Lower lobe of right lung (tissue), 2 donors: ENCODE data around the gene PSMG2. TPM values are rescaled to one million over a fixed set of nuclear protein-coding genes. Genes with fewer than 3 reads are reported as not detected.

ENCODE experiments used
- ATAC-seq, 2 donors: fragments of 200-7000 bp; cut with Tn5 transposase; one replicate each; pipeline ENCODE4 v1.9.1; 2020 to 2022; ENCODE audit warnings: mild to moderate bottlenecking in 2 of 2, moderate library complexity in 2 of 2
- DNase-seq: peaks from one replicate; pipeline ENCODE4 v3.0.0-alpha.2; 2020
- H3K27ac ChIP-seq: fragments of 200-600 bp; one replicate; pipeline ENCODE4 v1.8.0; 2022
- H3K27me3 ChIP-seq: fragments of 200-600 bp; one replicate; pipeline ENCODE4 v1.8.0; 2022; ENCODE audit warnings: low read depth
- H3K36me3 ChIP-seq: fragments of 200-600 bp; one replicate; pipeline ENCODE4 v1.8.0; 2022; ENCODE audit warnings: mild to moderate bottlenecking
- H3K4me1 ChIP-seq: fragments of 200-600 bp; one replicate; pipeline ENCODE4 v1.8.0; 2022
- H3K4me3 ChIP-seq: fragments of 200-600 bp; one replicate; pipeline ENCODE4 v1.8.0; 2022; ENCODE audit warnings: mild to moderate bottlenecking
- H3K9me3 ChIP-seq: fragments of 200-600 bp; one replicate; pipeline ENCODE4 v1.8.0; 2022
- intact Hi-C: fragments of 100-400 bp; cut with DNase I; formaldehyde crosslinking; loops from one replicate; pipeline ENCODE4 v1.11.0; 2022
- total RNA-seq: library from RNA; stranded (reverse); fragmentation: NEBNext Ultra II Directional; extraction: Animal tissue kit (Norgen Biotek cat#: 25700); gene quantifications from one replicate; pipeline ENCODE4 v1.2.1, GENCODE V29; 2021
- TF ChIP-seq, protein P1 (sequence below): fragments of 200-600 bp; IDR thresholded peaks from one replicate; pipeline ENCODE4 v1.8.0; 2022; ENCODE audit warnings: antibody characterized with exemption, mild to moderate bottlenecking
- donor health status: DM: no; HTN: yes; CAD: no; lungs with severe emphysema.

The PSMG2 gene
- total RNA-seq, 1 donor from 2014 or later, result 75.0 TPM

DNA sequence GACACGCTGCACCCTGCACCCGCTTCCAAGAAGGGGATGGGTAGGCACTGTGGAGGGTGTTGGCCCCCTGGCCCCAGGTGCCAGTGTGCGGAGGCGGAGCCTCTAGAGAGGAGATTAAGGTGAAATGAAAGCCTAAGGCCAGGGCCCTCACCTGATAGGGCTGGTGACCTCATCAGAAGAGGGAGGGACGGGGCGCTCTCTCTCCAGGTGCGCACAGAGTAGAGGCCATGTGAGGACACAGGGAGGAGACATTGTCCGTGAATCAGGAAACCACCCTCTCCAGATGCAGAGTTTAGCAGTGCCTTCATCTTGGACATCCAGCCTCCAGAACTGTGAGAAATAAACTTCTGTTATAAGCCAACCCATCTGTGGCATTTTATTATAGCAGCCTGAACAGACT is 62.3 kb downstream of the PSMG2 start:
- Histone ChIP-seq H3K36me3 (no peaks in the 10 kb centered on the region), H3K4me1 (no peaks in the 10 kb centered on the region), H3K27me3 (no peaks in the 10 kb centered on the region), H3K9me3 (no peaks in the 10 kb centered on the region), H3K27ac (no peak overlapping the region), H3K4me3 (no peak overlapping the region)
- ATAC-seq, result peak; percentile 46 to 49
- intact Hi-C loops, result no loop called here
- no peak for DNase-seq
- TF ChIP-seq, protein P1, sequence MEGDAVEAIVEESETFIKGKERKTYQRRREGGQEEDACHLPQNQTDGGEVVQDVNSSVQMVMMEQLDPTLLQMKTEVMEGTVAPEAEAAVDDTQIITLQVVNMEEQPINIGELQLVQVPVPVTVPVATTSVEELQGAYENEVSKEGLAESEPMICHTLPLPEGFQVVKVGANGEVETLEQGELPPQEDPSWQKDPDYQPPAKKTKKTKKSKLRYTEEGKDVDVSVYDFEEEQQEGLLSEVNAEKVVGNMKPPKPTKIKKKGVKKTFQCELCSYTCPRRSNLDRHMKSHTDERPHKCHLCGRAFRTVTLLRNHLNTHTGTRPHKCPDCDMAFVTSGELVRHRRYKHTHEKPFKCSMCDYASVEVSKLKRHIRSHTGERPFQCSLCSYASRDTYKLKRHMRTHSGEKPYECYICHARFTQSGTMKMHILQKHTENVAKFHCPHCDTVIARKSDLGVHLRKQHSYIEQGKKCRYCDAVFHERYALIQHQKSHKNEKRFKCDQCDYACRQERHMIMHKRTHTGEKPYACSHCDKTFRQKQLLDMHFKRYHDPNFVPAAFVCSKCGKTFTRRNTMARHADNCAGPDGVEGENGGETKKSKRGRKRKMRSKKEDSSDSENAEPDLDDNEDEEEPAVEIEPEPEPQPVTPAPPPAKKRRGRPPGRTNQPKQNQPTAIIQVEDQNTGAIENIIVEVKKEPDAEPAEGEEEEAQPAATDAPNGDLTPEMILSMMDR, result no peak

DNA sequence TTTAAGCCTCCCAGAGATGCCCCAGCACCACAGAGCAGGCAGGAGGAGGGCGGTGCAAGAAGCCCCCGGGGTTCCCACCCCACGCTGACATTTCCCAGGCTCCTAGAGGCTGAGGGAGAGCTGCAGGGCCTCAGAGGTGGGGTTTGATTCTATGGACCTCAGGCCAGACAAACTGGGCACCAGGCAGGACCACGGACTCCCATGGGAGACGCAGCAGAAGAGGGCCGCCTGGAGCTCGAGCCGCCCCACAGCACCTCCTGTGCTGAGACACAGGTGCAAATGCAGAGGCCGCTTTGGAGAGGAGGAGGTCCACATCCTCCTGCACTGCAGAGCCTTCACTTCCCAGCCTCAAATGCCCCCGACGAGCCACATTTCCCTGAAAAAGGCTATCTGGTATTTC is 62.7 kb downstream of the PSMG2 start:
- Histone ChIP-seq H3K9me3 (no peaks in the 10 kb centered on the region), H3K4me1 (no peaks in the 10 kb centered on the region), H3K4me3 (no peak overlapping the region), H3K27me3 (no peaks in the 10 kb centered on the region), H3K27ac (no peak overlapping the region), H3K36me3 (no peaks in the 10 kb centered on the region)
- no peak for DNase-seq
- TF ChIP-seq, protein P1, result no peak
- peak; percentile 9 to 12 for ATAC-seq
- intact Hi-C loops, result no loop called here

GRCh38 chr18:12766986-12767433 is 64.2 kb downstream of the PSMG2 start:
- Histone ChIP-seq H3K4me3 (no peak overlapping the region), H3K4me1 (no peaks in the 10 kb centered on the region), H3K27ac (no peak overlapping the region), H3K36me3 (no peaks in the 10 kb centered on the region), H3K27me3 (no peaks in the 10 kb centered on the region), H3K9me3 (no peaks in the 10 kb centered on the region)
- intact Hi-C loops, result no loop called here
- DNase-seq (no peak), ATAC-seq (no peak)
- TF ChIP-seq, protein P1, result no peak

GRCh38 chr18:12767580-12768155 is 64.8 kb downstream of the PSMG2 start:
- no peaks in the 10 kb centered on the region for H3K9me3 ChIP-seq
- no peak for ATAC-seq
- no peak overlapping the region for H3K27ac ChIP-seq
- no peaks in the 10 kb centered on the region for H3K27me3 ChIP-seq
- no peak overlapping the region for H3K4me3 ChIP-seq
- no peaks in the 10 kb centered on the region for H3K4me1 ChIP-seq
- H3K36me3 ChIP-seq, result no peaks in the 10 kb centered on the region
- TF ChIP-seq, protein P1, result no peak
- DNase-seq, result no peak
- intact Hi-C loops, result no loop called here

DNA sequence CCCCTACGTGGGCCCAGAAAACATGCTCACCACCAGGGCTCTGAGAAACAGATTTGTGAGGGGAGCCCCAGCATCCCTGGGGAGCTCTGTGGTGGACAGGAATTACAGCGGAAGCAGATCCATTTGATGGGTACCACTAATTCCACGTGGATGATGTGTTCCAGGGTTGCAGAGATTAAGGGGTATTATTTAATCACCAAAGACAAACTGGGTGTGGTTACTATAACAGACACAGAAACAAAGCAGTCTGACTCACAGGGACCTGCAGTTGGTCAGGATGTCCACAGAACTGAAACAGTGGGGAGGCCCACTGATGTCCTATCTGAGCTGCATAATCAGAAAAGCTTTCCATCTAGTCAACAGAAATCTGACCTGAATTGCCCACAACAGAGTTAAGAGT is 65.8 kb downstream of the PSMG2 start:
- intact Hi-C loops, result no loop called here
- TF ChIP-seq, protein P1, result no peak
- H3K27ac ChIP-seq, result no peak overlapping the region
- H3K36me3 ChIP-seq, result no peaks in the 10 kb centered on the region
- no peak for DNase-seq
- no peaks in the 10 kb centered on the region for H3K9me3 ChIP-seq
- no peak overlapping the region for H3K4me3 ChIP-seq
- H3K4me1 ChIP-seq, result no peaks in the 10 kb centered on the region
- H3K27me3 ChIP-seq, result no peaks in the 10 kb centered on the region
- no peak for ATAC-seq
